Gastrocnemius medialis (tissue), 4 donors: Measurements from ENCODE around the gene ZMYND8.

Experiments used
- CTCF ChIP-seq, 5 experiments: fragments of 450-650 bp in 3 of 5; fragments of 200-600 bp in 2 of 5; sonication (generic) in 2 of 5; IDR thresholded peaks in 4 of 5; conservative IDR thresholded peaks in 1 of 5; 1 replicate in 4 of 5; 2 replicates in 1 of 5; pipeline ENCODE4 v1.5.1; 2016 to 2019; ENCODE audit warnings: antibody characterized with exemption in 5 of 5, mild to moderate bottlenecking in 3 of 5, moderate library complexity in 3 of 5
- POLR2A ChIP-seq, 2 donors: fragments of 450-650 bp; IDR thresholded peaks; one replicate each; pipeline ENCODE4 v1.6.1; 2017; ENCODE audit warnings: antibody characterized with exemption in 2 of 2, mild to moderate bottlenecking in 2 of 2, moderate library complexity in 2 of 2

GRCh38 chr20:47305667-47306066, 50.8 kb downstream of the ZMYND8 start:
- TF ChIP-seq CTCF (IDR thresholded peaks at IDR 0.05 in 4 of 5, conservative IDR thresholded peaks at IDR 0.05 in 1 of 5) (no peak), POLR2A (IDR thresholded peaks at IDR 0.05) (no peak)
